ENCODE data around the gene FBXL15. TPM values are rescaled to one million over a fixed set of nuclear protein-coding genes. Genes with fewer than 3 reads are reported as not detected.

The FBXL15 gene
- total and polyA plus RNA-seq, 2 of the 13 experiments (the other 11 are each of a cell fraction or from before 2014, with no cell fraction given): 4.3 to 8.3 TPM

DNA sequence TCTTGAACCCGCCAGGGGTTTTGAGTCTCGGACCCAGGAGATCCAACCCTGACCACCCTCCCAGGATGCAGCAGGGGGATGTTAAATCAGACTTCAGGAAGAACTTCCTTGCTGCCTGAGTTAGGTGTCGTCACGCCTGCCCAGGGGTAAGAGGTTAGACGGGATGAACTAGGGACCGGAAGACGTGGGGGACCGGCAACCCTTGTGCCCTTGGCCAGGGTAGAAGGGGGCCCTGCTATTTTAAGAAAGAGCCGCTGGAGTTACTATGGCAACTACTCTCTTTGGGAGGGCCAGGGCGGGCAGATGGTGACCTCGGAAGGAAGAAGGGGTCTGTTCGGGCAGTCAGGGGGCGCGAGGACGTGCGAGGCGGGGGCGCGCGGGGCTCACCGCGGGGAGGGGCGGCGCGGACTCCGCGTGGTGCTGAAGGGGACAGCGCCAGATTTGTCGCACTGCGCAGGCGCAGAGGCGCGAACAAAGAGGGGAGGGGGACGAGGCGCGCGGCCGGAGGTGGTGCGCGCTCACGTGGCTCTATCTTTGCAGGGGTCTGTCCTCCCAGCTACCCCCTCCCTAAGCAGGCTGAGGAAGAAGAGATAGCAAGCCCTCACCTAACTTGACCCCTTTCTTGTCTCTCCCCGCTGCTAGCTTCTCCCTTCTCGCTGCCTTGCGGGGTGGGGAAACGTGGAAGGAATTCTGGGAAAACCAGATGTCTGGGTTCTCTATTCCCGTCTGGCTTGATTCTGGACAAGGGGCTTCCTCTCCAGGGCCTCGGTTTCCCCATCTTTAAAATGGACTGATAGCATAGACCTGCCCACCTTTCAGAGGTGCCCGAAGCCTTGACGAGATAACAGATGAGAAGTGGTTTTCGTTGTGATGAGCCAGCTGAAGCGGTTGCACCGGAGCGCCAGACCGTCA lies 1.1 kb upstream of the FBXL15 start (continued):
- TF ChIP-seq, protein P1, sequence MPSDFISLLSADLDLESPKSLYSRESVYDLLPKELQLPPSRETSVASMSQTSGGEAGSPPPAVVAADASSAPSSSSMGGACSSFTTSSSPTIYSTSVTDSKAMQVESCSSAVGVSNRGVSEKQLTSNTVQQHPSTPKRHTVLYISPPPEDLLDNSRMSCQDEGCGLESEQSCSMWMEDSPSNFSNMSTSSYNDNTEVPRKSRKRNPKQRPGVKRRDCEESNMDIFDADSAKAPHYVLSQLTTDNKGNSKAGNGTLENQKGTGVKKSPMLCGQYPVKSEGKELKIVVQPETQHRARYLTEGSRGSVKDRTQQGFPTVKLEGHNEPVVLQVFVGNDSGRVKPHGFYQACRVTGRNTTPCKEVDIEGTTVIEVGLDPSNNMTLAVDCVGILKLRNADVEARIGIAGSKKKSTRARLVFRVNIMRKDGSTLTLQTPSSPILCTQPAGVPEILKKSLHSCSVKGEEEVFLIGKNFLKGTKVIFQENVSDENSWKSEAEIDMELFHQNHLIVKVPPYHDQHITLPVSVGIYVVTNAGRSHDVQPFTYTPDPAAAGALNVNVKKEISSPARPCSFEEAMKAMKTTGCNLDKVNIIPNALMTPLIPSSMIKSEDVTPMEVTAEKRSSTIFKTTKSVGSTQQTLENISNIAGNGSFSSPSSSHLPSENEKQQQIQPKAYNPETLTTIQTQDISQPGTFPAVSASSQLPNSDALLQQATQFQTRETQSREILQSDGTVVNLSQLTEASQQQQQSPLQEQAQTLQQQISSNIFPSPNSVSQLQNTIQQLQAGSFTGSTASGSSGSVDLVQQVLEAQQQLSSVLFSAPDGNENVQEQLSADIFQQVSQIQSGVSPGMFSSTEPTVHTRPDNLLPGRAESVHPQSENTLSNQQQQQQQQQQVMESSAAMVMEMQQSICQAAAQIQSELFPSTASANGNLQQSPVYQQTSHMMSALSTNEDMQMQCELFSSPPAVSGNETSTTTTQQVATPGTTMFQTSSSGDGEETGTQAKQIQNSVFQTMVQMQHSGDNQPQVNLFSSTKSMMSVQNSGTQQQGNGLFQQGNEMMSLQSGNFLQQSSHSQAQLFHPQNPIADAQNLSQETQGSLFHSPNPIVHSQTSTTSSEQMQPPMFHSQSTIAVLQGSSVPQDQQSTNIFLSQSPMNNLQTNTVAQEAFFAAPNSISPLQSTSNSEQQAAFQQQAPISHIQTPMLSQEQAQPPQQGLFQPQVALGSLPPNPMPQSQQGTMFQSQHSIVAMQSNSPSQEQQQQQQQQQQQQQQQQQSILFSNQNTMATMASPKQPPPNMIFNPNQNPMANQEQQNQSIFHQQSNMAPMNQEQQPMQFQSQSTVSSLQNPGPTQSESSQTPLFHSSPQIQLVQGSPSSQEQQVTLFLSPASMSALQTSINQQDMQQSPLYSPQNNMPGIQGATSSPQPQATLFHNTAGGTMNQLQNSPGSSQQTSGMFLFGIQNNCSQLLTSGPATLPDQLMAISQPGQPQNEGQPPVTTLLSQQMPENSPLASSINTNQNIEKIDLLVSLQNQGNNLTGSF (CRISPR knock-in tag; IDR thresholded peaks at IDR 0.05): peak; percentile 77; the same call in 1 of the 2 replicates
- TF ChIP-seq ZNF878 (CRISPR knock-in tag; IDR thresholded peaks at IDR 0.05) (no peak), HDAC1 (CRISPR knock-in tag; IDR thresholded peaks at IDR 0.05) (peak; percentile 79; the same call in 1 of the 2 replicates), ZNF782 (CRISPR knock-in tag; IDR thresholded peaks at IDR 0.05; ENCODE audit: borderline replicate concordance) (no peak), ZC3H13 (CRISPR knock-in tag; IDR thresholded peaks at IDR 0.05) (no peak), GATAD2A (CRISPR knock-in tag; IDR thresholded peaks at IDR 0.05) (no peak), TAF1 (CRISPR knock-in tag; IDR thresholded peaks at IDR 0.05) (0 out of 2 replicates have a peak, but pooled peaks have one; percentile 4), SP140L (CRISPR knock-in tag; IDR thresholded peaks at IDR 0.05; ENCODE audit: borderline replicate concordance) (no peak), TOE1 (CRISPR knock-in tag; IDR thresholded peaks at IDR 0.05) (no peak), DR1 (CRISPR knock-in tag; IDR thresholded peaks at IDR 0.05) (no peak), CENPX (CRISPR knock-in tag; IDR thresholded peaks at IDR 0.05) (no peak), ONECUT2 (CRISPR knock-in tag; IDR thresholded peaks at IDR 0.05) (0 out of 2 replicates have a peak, but pooled peaks have one; percentile 21), ZNF446 (CRISPR knock-in tag; IDR thresholded peaks at IDR 0.05) (no peak), POLR2A (IDR thresholded peaks at IDR 0.05; ENCODE audit: insufficient read depth in 1 of 2, low read depth in 2 of 2, low read length in 2 of 2) (no peak), POLR2AphosphoS2 (IDR thresholded peaks at IDR 0.05; ENCODE audit: low read depth, low read length) (no peak), ZNF431 (CRISPR knock-in tag; IDR thresholded peaks at IDR 0.05; ENCODE audit: borderline replicate concordance, low read depth) (no peak), ZNF253 (CRISPR knock-in tag; IDR thresholded peaks at IDR 0.05; ENCODE audit: borderline replicate concordance) (no peak), ZSCAN12 (CRISPR knock-in tag; IDR thresholded peaks at IDR 0.05) (peak; percentile 89; the same call in 1 of the 2 replicates), YEATS4 (CRISPR knock-in tag; IDR thresholded peaks at IDR 0.05; ENCODE audit: borderline replicate concordance) (peak; percentile 69), NCOA1 (CRISPR knock-in tag; IDR thresholded peaks at IDR 0.05) (no peak), MAZ (IDR thresholded peaks at IDR 0.05; ENCODE audit: borderline replicate concordance, low read depth, low read length) (peak; percentile 83; the same call in 1 of the 2 replicates), MAZ (CRISPR knock-in tag; IDR thresholded peaks at IDR 0.05; ENCODE audit: low read depth) (peak; percentile 70), GABPA (IDR thresholded peaks at IDR 0.05; ENCODE audit: low read depth, low read length) (no peak), GABPA (CRISPR knock-in tag; IDR thresholded peaks at IDR 0.05; ENCODE audit: low read depth) (peak; percentile 41)
- TF ChIP-seq, protein P2, sequence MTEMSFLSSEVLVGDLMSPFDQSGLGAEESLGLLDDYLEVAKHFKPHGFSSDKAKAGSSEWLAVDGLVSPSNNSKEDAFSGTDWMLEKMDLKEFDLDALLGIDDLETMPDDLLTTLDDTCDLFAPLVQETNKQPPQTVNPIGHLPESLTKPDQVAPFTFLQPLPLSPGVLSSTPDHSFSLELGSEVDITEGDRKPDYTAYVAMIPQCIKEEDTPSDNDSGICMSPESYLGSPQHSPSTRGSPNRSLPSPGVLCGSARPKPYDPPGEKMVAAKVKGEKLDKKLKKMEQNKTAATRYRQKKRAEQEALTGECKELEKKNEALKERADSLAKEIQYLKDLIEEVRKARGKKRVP (CRISPR knock-in tag; IDR thresholded peaks at IDR 0.05): no peak

All from HepG2 (cell line).